Suprapubic skin (tissue), 3 donors: ENCODE measurements around the gene MYH6.

Experiments used
- CTCF ChIP-seq, 2 donors: fragments of 200-600 bp in 1 of 2; fragments of 450-650 bp in 1 of 2; sonication (generic) in 1 of 2; IDR thresholded peaks; one replicate each; pipeline ENCODE4 v1.5.1; 2016 to 2019; ENCODE audit warnings: antibody characterized with exemption in 2 of 2, mild to moderate bottlenecking in 1 of 2, moderate library complexity in 1 of 2
- POLR2AphosphoS5 ChIP-seq, 3 donors: sonication (generic); formaldehyde crosslinking; IDR thresholded peaks; one replicate each; pipeline ENCODE4 v1.6.1; 2017; ENCODE audit warnings: antibody characterized with exemption in 3 of 3

GRCh38 chr14:23378612-23379220 is 29.4 kb downstream of the MYH6 start:
- TF ChIP-seq CTCF (IDR thresholded peaks at IDR 0.05) = no peak
- TF ChIP-seq POLR2AphosphoS5 (IDR thresholded peaks at IDR 0.05) = no peak
